ENCODE measurements around the gene CASTOR1. TPM values are rescaled to one million over a fixed set of nuclear protein-coding genes. Genes with fewer than 3 reads are reported as not detected.

Gene CASTOR1
- total RNA-seq, 1 experiment from 2014 or later: 2.0 TPM

DNA sequence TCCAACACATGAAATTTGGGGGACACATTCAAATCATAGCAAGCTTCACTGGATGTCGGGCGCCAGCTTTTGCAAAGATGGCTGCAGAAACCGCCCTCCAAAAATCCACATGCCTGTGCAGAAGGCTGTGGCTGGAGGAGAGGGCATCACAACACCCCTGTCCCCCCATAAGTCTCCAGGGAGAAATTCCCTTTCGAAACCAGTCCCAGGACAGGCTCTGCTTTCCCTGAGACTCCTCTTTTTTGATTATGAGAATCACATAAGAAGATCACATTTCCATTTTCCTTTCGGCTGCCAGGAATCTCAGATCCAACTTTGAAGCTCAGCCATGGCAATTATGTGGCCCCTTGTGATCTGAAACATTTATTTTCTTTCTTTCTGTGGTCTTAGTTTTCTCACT, 52.4 kb downstream of the CASTOR1 start:
- intact Hi-C loops (cut with micrococcal nuclease; ENCODE audit: unreplicated experiment): no loop called here
- Histone ChIP-seq H3K27me3 (replicated peaks; ENCODE audit: insufficient read depth, low read depth, low read length, poor library complexity) (no peaks in the 10 kb centered on the region), H3K36me3 (ENCODE audit: insufficient read depth, low read length, poor library complexity, severe bottlenecking) (no peaks in the 10 kb centered on the region), H3K27ac (ENCODE audit: low read depth, low read length, poor library complexity, severe bottlenecking) (no peak overlapping the region), H3K4me1 (ENCODE audit: insufficient read depth, low read length, poor library complexity, severe bottlenecking) (no peaks in the 10 kb centered on the region), H3K4me3 (ENCODE audit: low read depth, low read length, poor library complexity, severe bottlenecking) (no peak overlapping the region), H3K9me3 (ENCODE audit: low read depth, low read length, poor library complexity, severe bottlenecking) (no peaks in the 10 kb centered on the region)
- TF ChIP-seq, protein P1, sequence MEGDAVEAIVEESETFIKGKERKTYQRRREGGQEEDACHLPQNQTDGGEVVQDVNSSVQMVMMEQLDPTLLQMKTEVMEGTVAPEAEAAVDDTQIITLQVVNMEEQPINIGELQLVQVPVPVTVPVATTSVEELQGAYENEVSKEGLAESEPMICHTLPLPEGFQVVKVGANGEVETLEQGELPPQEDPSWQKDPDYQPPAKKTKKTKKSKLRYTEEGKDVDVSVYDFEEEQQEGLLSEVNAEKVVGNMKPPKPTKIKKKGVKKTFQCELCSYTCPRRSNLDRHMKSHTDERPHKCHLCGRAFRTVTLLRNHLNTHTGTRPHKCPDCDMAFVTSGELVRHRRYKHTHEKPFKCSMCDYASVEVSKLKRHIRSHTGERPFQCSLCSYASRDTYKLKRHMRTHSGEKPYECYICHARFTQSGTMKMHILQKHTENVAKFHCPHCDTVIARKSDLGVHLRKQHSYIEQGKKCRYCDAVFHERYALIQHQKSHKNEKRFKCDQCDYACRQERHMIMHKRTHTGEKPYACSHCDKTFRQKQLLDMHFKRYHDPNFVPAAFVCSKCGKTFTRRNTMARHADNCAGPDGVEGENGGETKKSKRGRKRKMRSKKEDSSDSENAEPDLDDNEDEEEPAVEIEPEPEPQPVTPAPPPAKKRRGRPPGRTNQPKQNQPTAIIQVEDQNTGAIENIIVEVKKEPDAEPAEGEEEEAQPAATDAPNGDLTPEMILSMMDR (conservative IDR thresholded peaks at IDR 0.05; ENCODE audit: low read depth, low read length): no peak
- TF ChIP-seq EZH2 (IDR thresholded peaks at IDR 0.05; ENCODE audit: borderline replicate concordance, low read depth, low read length, poor library complexity, severe bottlenecking): no peak
- BruUV-seq (replicated peaks): no TSS peak
- POLR2A ChIA-PET (ENCODE audit: low non-redundant PET): no interaction called here
- CTCF ChIA-PET: interaction anchor here (0.5 kb wide), 1 partner anchor 649 kb away, joined by 5 read pairs; no protein-coding TSS in a partner anchor
- no peak for DNase-seq (ENCODE audit: low spot score)

DNA sequence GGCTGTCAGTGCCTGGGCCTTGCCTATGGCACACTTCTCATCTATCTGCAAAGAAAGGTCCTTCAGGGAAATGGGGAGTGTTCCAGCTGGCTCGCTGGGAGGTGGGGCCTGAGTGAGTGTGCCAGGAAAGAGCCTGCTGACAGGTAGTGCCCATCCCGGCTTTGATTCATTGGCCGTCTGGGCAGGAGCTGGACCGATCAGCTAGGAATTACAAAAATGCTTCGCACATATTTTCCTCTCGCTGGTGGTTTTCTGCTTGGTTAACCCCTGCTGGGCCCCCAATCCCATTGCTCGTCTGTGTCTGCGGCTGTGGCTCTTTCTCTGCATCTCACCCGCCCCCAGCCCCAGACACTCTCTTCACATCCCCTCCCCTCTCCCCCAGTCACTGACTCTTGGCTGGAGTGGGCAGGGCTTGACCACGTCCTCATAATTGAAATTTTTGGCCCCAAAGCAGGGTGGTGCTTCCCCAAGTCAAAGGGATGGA, 53.6 kb downstream of the CASTOR1 start:
- CTCF ChIA-PET: no interaction called here
- DNase-seq (ENCODE audit: low spot score): no peak
- POLR2A ChIA-PET (ENCODE audit: low non-redundant PET): no interaction called here
- no peaks in the 10 kb centered on the region for H3K4me1 ChIP-seq (ENCODE audit: insufficient read depth, low read length, poor library complexity, severe bottlenecking)
- intact Hi-C loops (cut with micrococcal nuclease; ENCODE audit: unreplicated experiment): no loop called here
- H3K36me3 ChIP-seq (ENCODE audit: insufficient read depth, low read length, poor library complexity, severe bottlenecking): no peaks in the 10 kb centered on the region
- no peaks in the 10 kb centered on the region for H3K27me3 ChIP-seq (replicated peaks; ENCODE audit: insufficient read depth, low read depth, low read length, poor library complexity)
- H3K27ac ChIP-seq (ENCODE audit: low read depth, low read length, poor library complexity, severe bottlenecking): no peak overlapping the region
- TF ChIP-seq EZH2 (IDR thresholded peaks at IDR 0.05; ENCODE audit: borderline replicate concordance, low read depth, low read length, poor library complexity, severe bottlenecking): no peak
- TF ChIP-seq, protein P1 (conservative IDR thresholded peaks at IDR 0.05; ENCODE audit: low read depth, low read length): no peak
- no peak overlapping the region for H3K4me3 ChIP-seq (ENCODE audit: low read depth, low read length, poor library complexity, severe bottlenecking)
- BruUV-seq (replicated peaks): no TSS peak
- no peaks in the 10 kb centered on the region for H3K9me3 ChIP-seq (ENCODE audit: low read depth, low read length, poor library complexity, severe bottlenecking)

Other genes with a start within 250 kb of the CASTOR1 start
- not detected in 2 replicates for gene HORMAD2, start 209.0 kb downstream of the CASTOR1 start, total RNA-seq (2021)
- 0.24 and 0.59 TPM in 2 replicates for gene LIF, start 42.7 kb downstream of the CASTOR1 start, total RNA-seq (2021)
- gene OSM, start 22.7 kb downstream of the CASTOR1 start, total RNA-seq (2021): not detected in 2 replicates
- gene TBC1D10A, start 37.4 kb upstream of the CASTOR1 start, total RNA-seq (2021): 8.4 and 10.6 TPM in 2 replicates
- gene SF3A1, start 67.4 kb upstream of the CASTOR1 start, total RNA-seq (2021): 346 and 366 TPM in 2 replicates
- gene CCDC157, start 67.5 kb upstream of the CASTOR1 start, total RNA-seq (2021): 5.7 and 6.0 TPM in 2 replicates
- gene RNF215, start 97.9 kb upstream of the CASTOR1 start, total RNA-seq (2021): 18.9 and 22.4 TPM in 2 replicates
- 14.4 and 19.4 TPM in 2 replicates for gene SEC14L2, start 107.5 kb upstream of the CASTOR1 start, total RNA-seq (2021)
- gene MTFP1, start 136.3 kb upstream of the CASTOR1 start, total RNA-seq (2021): 82.6 and 86.9 TPM in 2 replicates
- not detected in 2 replicates for gene SEC14L3, start 182.5 kb upstream of the CASTOR1 start, total RNA-seq (2021)
- not detected in 2 replicates for gene SEC14L4, start 216.2 kb upstream of the CASTOR1 start, total RNA-seq (2021)